OCI-LY1 (cell line): Measurements from ENCODE around the gene SSUH2.

Source experiments
- CTCF ChIP-seq: fragments of 200-600 bp; sonication (generic), shearing (Covaris generic); IDR thresholded peaks from 2 replicates; pipeline ENCODE4 v1.5.1; 2017; ENCODE audit warnings: mild to moderate bottlenecking, antibody characterized with exemption, low read length, moderate library complexity, mixed read lengths
- EZH2 ChIP-seq: fragments of 200-600 bp; sonication (generic), shearing (Covaris generic); IDR thresholded peaks from 2 replicates; pipeline ENCODE4 v1.8.0; 2017; ENCODE audit warnings: borderline replicate concordance, mixed run types, mild to moderate bottlenecking, antibody characterized with exemption, low read length, moderate library complexity, mixed read lengths

- TF ChIP-seq CTCF: no peak
- no peak for TF ChIP-seq EZH2
Measured at GRCh38 chr3:8575364-8576104, 69.1 kb downstream of the SSUH2 start.
